ENCODE data around the gene BCL7C. TPM values are rescaled to one million over a fixed set of nuclear protein-coding genes. Genes with fewer than 3 reads are reported as not detected.
"Not testable (repeated sequence)": the region's sequence is repeated elsewhere in the genome, so short reads cannot be mapped to it uniquely, and the experiment has no call there.

BCL7C gene
- polyA plus RNA-seq, 1 donor from 2014 or later: 39.2 TPM

- not testable (repeated sequence) for H3K4me3 ChIP-seq (ENCODE audit: low read length); H3F3A ChIP-seq (ENCODE audit: insufficient read depth, low read length, poor library complexity, severe bottlenecking); H3K36me3 ChIP-seq (ENCODE audit: insufficient read depth, low read length); H3K79me2 ChIP-seq (replicated peaks; ENCODE audit: insufficient read depth, low read length); H2AFZ ChIP-seq (ENCODE audit: low read depth, low read length); H3K9ac ChIP-seq (ENCODE audit: low read length); H4K20me1 ChIP-seq (ENCODE audit: insufficient read depth); H3K9me3 ChIP-seq (ENCODE audit: low read length); H3K27ac ChIP-seq (ENCODE audit: low read length); H3K4me2 ChIP-seq (ENCODE audit: low read length); H3K9me2 ChIP-seq (ENCODE audit: insufficient read depth, low read length); H3K27me3 ChIP-seq (ENCODE audit: insufficient read depth, low read depth, low read length)
These were observed 45.7 kb upstream of the BCL7C start for GRCh38 chr16:30939571-30939970.

GRCh38 chr16:30937692-30938091 lies 43.8 kb upstream of the BCL7C start:
- Histone ChIP-seq H3F3A (ENCODE audit: insufficient read depth, low read length, poor library complexity, severe bottlenecking) (no peaks in the 10 kb centered on the region), H2AFZ (ENCODE audit: low read depth, low read length) (no peak overlapping the region), H3K27me3 (ENCODE audit: insufficient read depth, low read depth, low read length) (no peaks in the 10 kb centered on the region), H3K9me3 (ENCODE audit: low read length) (no peaks in the 10 kb centered on the region), H3K9ac (ENCODE audit: low read length) (no peak overlapping the region), H4K20me1 (ENCODE audit: insufficient read depth) (no peaks in the 10 kb centered on the region), H3K9me2 (ENCODE audit: insufficient read depth, low read length) (no peaks in the 10 kb centered on the region), H3K79me2 (replicated peaks; ENCODE audit: insufficient read depth, low read length) (no peaks in the 10 kb centered on the region), H3K4me3 (ENCODE audit: low read length) (no peak overlapping the region), H3K36me3 (ENCODE audit: insufficient read depth, low read length) (no peaks in the 10 kb centered on the region), H3K27ac (ENCODE audit: low read length) (no peak overlapping the region), H3K4me2 (ENCODE audit: low read length) (no peak overlapping the region)
- TF ChIP-seq MXI1 (conservative IDR thresholded peaks at IDR 0.05; ENCODE audit: poor library complexity, severe bottlenecking) (no peak), EZH2 (IDR thresholded peaks at IDR 0.05; ENCODE audit: borderline replicate concordance, insufficient read depth, low read length, poor library complexity, severe bottlenecking) (no peak), TAF1 (IDR thresholded peaks at IDR 0.05; ENCODE audit: low read depth) (no peak), EP300 (conservative IDR thresholded peaks at IDR 0.05; ENCODE audit: poor library complexity, severe bottlenecking) (no peak), SMC3 (conservative IDR thresholded peaks at IDR 0.05; ENCODE audit: poor library complexity) (no peak), RAD21 (conservative IDR thresholded peaks at IDR 0.05) (no peak), POLR2AphosphoS5 (IDR thresholded peaks at IDR 0.05) (no peak), REST (IDR thresholded peaks at IDR 0.05; ENCODE audit: borderline replicate concordance) (no peak)
- TF ChIP-seq, protein P1, sequence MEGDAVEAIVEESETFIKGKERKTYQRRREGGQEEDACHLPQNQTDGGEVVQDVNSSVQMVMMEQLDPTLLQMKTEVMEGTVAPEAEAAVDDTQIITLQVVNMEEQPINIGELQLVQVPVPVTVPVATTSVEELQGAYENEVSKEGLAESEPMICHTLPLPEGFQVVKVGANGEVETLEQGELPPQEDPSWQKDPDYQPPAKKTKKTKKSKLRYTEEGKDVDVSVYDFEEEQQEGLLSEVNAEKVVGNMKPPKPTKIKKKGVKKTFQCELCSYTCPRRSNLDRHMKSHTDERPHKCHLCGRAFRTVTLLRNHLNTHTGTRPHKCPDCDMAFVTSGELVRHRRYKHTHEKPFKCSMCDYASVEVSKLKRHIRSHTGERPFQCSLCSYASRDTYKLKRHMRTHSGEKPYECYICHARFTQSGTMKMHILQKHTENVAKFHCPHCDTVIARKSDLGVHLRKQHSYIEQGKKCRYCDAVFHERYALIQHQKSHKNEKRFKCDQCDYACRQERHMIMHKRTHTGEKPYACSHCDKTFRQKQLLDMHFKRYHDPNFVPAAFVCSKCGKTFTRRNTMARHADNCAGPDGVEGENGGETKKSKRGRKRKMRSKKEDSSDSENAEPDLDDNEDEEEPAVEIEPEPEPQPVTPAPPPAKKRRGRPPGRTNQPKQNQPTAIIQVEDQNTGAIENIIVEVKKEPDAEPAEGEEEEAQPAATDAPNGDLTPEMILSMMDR (IDR thresholded peaks at IDR 0.05; ENCODE audit: poor library complexity, severe bottlenecking): no peak

Data from neural cell (in vitro differentiated cells).